IMR-90 (cell line): ENCODE data around the gene PDZRN3. TPM values are rescaled to one million over a fixed set of nuclear protein-coding genes. Genes with fewer than 3 reads are reported as not detected.

Experiments used
- ATAC-seq: fragments of 200-7000 bp; cut with Tn5 transposase; 2 replicates; pipeline ENCODE4 v1.9.1; 2020; ENCODE audit warnings: low read depth, mild to moderate bottlenecking, moderate library complexity
- BruUV-seq: library from RNA; stranded (reverse); fragments of 400-500 nt; replicated peaks from 2 replicates; lab custom pipeline; 2021; lab: Mats Ljungman, UMichigan
- CTCF ChIA-PET: fragments of 300-600 bp; formaldehyde crosslinking; extraction: SDS; loops from one replicate; lab custom pipeline; 2021; ENCODE audit warnings: antibody characterized with exemption; lab: Yijun Ruan, JAX
- POLR2A ChIA-PET: fragments of 300-600 bp; sonication (Branson Sonifier 250); formaldehyde crosslinking; loops from one replicate; lab custom pipeline; 2022; ENCODE audit warnings: antibody characterized with exemption; ENCODE audit not compliant: unreplicated experiment; lab: Charles Lee
- DNase-seq: peaks from one replicate; pipeline ENCODE4 v3.0.0; 2013
- H2AFZ ChIP-seq: replicated peaks from 2 replicates; pipeline ENCODE3; 2013; ENCODE audit warnings: low read length, mild to moderate bottlenecking; ENCODE audit not compliant: poor library complexity
- H2AK5ac ChIP-seq: 2 replicates; pipeline ENCODE4 v1.6.1; 2013; ENCODE audit warnings: low read depth, low read length, inconsistent platforms
- H2AK9ac ChIP-seq: replicated peaks from 2 replicates; pipeline ENCODE3; 2013; ENCODE audit warnings: mild to moderate bottlenecking, low read depth, low read length, moderate library complexity; ENCODE audit not compliant: poor library complexity
- H2BK120ac ChIP-seq: 2 replicates; pipeline ENCODE4 v1.6.1; 2013; ENCODE audit warnings: low read depth, low read length, inconsistent platforms
- H2BK15ac ChIP-seq: 3 replicates; pipeline ENCODE4 v1.6.1; 2013; ENCODE audit warnings: low read depth, low read length, inconsistent platforms
- H2BK20ac ChIP-seq: 2 replicates; pipeline ENCODE4 v1.6.1; 2013; ENCODE audit warnings: low read depth, mild to moderate bottlenecking, inconsistent platforms, low read length, moderate library complexity
- H2BK5ac ChIP-seq: 2 replicates; pipeline ENCODE4 v1.6.1; 2013; ENCODE audit warnings: mild to moderate bottlenecking, low read depth, low read length, inconsistent platforms; ENCODE audit not compliant: poor library complexity, severe bottlenecking
- H3K14ac ChIP-seq: replicated peaks from 2 replicates; pipeline ENCODE4 v1.6.1; 2013; ENCODE audit warnings: low read depth, low read length, inconsistent platforms
- H3K18ac ChIP-seq: 2 replicates; pipeline ENCODE4 v1.6.1; 2013; ENCODE audit warnings: low read depth, low read length, control low read depth
- H3K23ac ChIP-seq: 2 replicates; pipeline ENCODE4 v1.6.1; 2013; ENCODE audit warnings: low read depth, low read length, inconsistent platforms
- H3K27ac ChIP-seq: 2 replicates; pipeline ENCODE4 v1.5.1; 2013; ENCODE audit warnings: mild to moderate bottlenecking, control low read depth, low read length; ENCODE audit not compliant: insufficient read depth
- H3K27me3 ChIP-seq: 2 replicates; pipeline ENCODE4 v1.6.1; 2013; ENCODE audit warnings: low read length; ENCODE audit not compliant: control insufficient read depth, insufficient read depth
- H3K36me3 ChIP-seq: 2 replicates; pipeline ENCODE4 v1.6.1; 2013; ENCODE audit warnings: low read length, mixed read lengths; ENCODE audit not compliant: control insufficient read depth, insufficient read depth
- H3K4ac ChIP-seq: 2 replicates; pipeline ENCODE4 v1.6.1; 2013; ENCODE audit warnings: low read depth, low read length, inconsistent platforms
- H3K4me1 ChIP-seq: 2 replicates; pipeline ENCODE4 v1.6.1; 2013; ENCODE audit warnings: low read length, mixed read lengths; ENCODE audit not compliant: control insufficient read depth, insufficient read depth
- H3K4me2 ChIP-seq: 2 replicates; pipeline ENCODE4 v1.6.1; 2013; ENCODE audit warnings: low read depth, mild to moderate bottlenecking, control low read depth, low read length, moderate library complexity
- H3K4me3 ChIP-seq: 2 replicates; pipeline ENCODE4 v1.5.1; 2013; ENCODE audit warnings: low read depth, mild to moderate bottlenecking, control low read depth, low read length, moderate library complexity; ENCODE audit not compliant: insufficient read depth
- H3K56ac ChIP-seq: 2 replicates; pipeline ENCODE4 v1.6.1; 2013; ENCODE audit warnings: low read length, inconsistent platforms; ENCODE audit not compliant: insufficient read depth; ENCODE audit errors: extremely low read depth
- H3K79me1 ChIP-seq, 2 experiments: 2 replicates each; pipeline ENCODE4 v1.6.1; 2013; ENCODE audit warnings: low read length in 2 of 2, inconsistent platforms in 1 of 2, low read depth in 1 of 2
- H3K9ac ChIP-seq: 2 replicates; pipeline ENCODE4 v1.6.1; 2013; ENCODE audit warnings: low read depth, low read length, control low read depth
- H3K9me1 ChIP-seq: 2 replicates; pipeline ENCODE4 v1.6.1; 2013; ENCODE audit warnings: low read length, inconsistent platforms; ENCODE audit not compliant: insufficient read depth
- H3K9me3 ChIP-seq: 2 replicates; pipeline ENCODE4 v1.6.1; 2013; ENCODE audit warnings: low read length; ENCODE audit not compliant: control insufficient read depth, insufficient read depth
- H4K20me1 ChIP-seq: 2 replicates; pipeline ENCODE4 v1.6.1; 2013; ENCODE audit warnings: low read length, inconsistent platforms; ENCODE audit not compliant: insufficient read depth
- H4K5ac ChIP-seq: 2 replicates; pipeline ENCODE4 v1.6.1; 2013; ENCODE audit warnings: mild to moderate bottlenecking, low read depth, low read length, control low read depth
- H4K8ac ChIP-seq, 2 experiments: 2 replicates each; pipeline ENCODE4 v1.6.1; 2013; ENCODE audit warnings: low read depth in 2 of 2, low read length in 2 of 2, control low read depth in 1 of 2, inconsistent platforms in 1 of 2
- H4K91ac ChIP-seq: 2 replicates; pipeline ENCODE4 v1.6.1; 2013; ENCODE audit warnings: low read depth, low read length, inconsistent platforms; ENCODE audit not compliant: insufficient read depth
- BHLHE40 ChIP-seq: fragments of 150-350 bp; IDR thresholded peaks from 2 replicates; pipeline ENCODE4 v1.6.1; 2016; ENCODE audit warnings: mild to moderate bottlenecking, low read depth, low read length
- CEBPB ChIP-seq: IDR thresholded peaks from 2 replicates; pipeline ENCODE4 v1.6.1; 2012; ENCODE audit warnings: low read depth, low read length, improper control_type of control experiment
- CHD1 ChIP-seq: IDR thresholded peaks from 2 replicates; pipeline ENCODE4 v1.6.1; 2012; ENCODE audit warnings: low read depth, low read length, improper control_type of control experiment
- ELK1 ChIP-seq: fragments of 150-350 bp; IDR thresholded peaks from 2 replicates; pipeline ENCODE4 v1.6.1; 2016; ENCODE audit warnings: low read depth, mild to moderate bottlenecking, low read length, moderate library complexity, borderline replicate concordance
- FOS ChIP-seq: fragments of 150-350 bp; IDR thresholded peaks from 2 replicates; pipeline ENCODE4 v1.6.1; 2016; ENCODE audit warnings: low read depth, low read length
- MAFK ChIP-seq: IDR thresholded peaks from 2 replicates; pipeline ENCODE4 v1.6.1; 2012; ENCODE audit warnings: low read depth, low read length, improper control_type of control experiment
- MAZ ChIP-seq: IDR thresholded peaks from 2 replicates; pipeline ENCODE4 v1.6.1; 2012; ENCODE audit warnings: low read depth, mild to moderate bottlenecking, low read length, improper control_type of control experiment, moderate library complexity, borderline replicate concordance
- MXI1 ChIP-seq: IDR thresholded peaks from 2 replicates; pipeline ENCODE4 v1.6.1; 2012; ENCODE audit warnings: low read depth, mild to moderate bottlenecking, low read length, moderate library complexity, borderline replicate concordance
- NFE2L2 ChIP-seq: fragments of 150-350 bp; IDR thresholded peaks from 2 replicates; pipeline ENCODE4 v1.6.1; 2016; ENCODE audit warnings: low read depth, mild to moderate bottlenecking, low read length
- POLR2A ChIP-seq: IDR thresholded peaks from 2 replicates; pipeline ENCODE4 v1.6.1; 2012; ENCODE audit warnings: mild to moderate bottlenecking, low read depth, low read length
- RAD21 ChIP-seq: IDR thresholded peaks from 2 replicates; pipeline ENCODE4 v1.6.1; 2012; ENCODE audit warnings: low read length, improper control_type of control experiment
- RCOR1 ChIP-seq: IDR thresholded peaks from 2 replicates; pipeline ENCODE4 v1.6.1; 2012; ENCODE audit warnings: mild to moderate bottlenecking, low read length, improper control_type of control experiment; ENCODE audit not compliant: insufficient replicate concordance
- RFX5 ChIP-seq: IDR thresholded peaks from 2 replicates; pipeline ENCODE4 v1.8.0; 2012; ENCODE audit warnings: low read depth, mild to moderate bottlenecking, low read length, moderate library complexity
- SMC3 ChIP-seq: fragments of 150-350 bp; IDR thresholded peaks from 2 replicates; pipeline ENCODE4 v1.6.1; 2016; ENCODE audit warnings: low read depth, mild to moderate bottlenecking, antibody characterized with exemption, low read length, moderate library complexity
- USF2 ChIP-seq: fragments of 150-350 bp; IDR thresholded peaks from 2 replicates; pipeline ENCODE4 v1.6.1; 2017; ENCODE audit warnings: mild to moderate bottlenecking, antibody characterized with exemption, low read length, low read depth
- WGBS, 2 experiments: methylation state at CpG; one replicate each; pipeline versions ENCODE4 v1.1.5 to v1.1.7; 2013; ENCODE audit warnings: missing lambda C conversion rate in 2 of 2; ENCODE audit not compliant: insufficient read length in 1 of 2; ENCODE audit errors: extremely low coverage in 2 of 2; 5-methylcytosine and 5-hydroxymethylcytosine counted together
- dilution Hi-C: fragments of 300-500 bp; cut with HindIII; formaldehyde crosslinking; loops from one replicate; pipeline ENCODE4 v1.14.3; 2018; ENCODE audit warnings: low sequenced_read_pairs; ENCODE audit not compliant: unreplicated experiment
- in situ Hi-C: fragments of 300-500 bp; cut with MboI; formaldehyde crosslinking; loops from 3 replicates; pipeline ENCODE4 v1.14.3; 2019; ENCODE audit warnings: low sequenced_read_pairs, inconsistent platforms, mixed read lengths
- intact Hi-C: fragments of 100-400 bp; cut with micrococcal nuclease; formaldehyde crosslinking; loops from 2 replicates; pipeline ENCODE4 v1.10.0; 2022
- polyA plus RNA-seq, 3 experiments: library from polyadenylated mRNA; depleted of rRNA; stranded (reverse); fragments of >200 nt; gene quantifications; 2 replicates each; pipeline ENCODE4 v1.2.3, GENCODE V29; 2012; ENCODE audit warnings: low replicate concordance in 1 of 3
- total RNA-seq: library from RNA; depleted of rRNA; stranded (reverse); fragments of >200 nt; gene quantifications from 2 replicates; pipeline ENCODE4 v1.2.3, GENCODE V29; 2012

PDZRN3 gene
- total and polyA plus RNA-seq, 2 of the 4 experiments (the other 2 are of a cell fraction): 9.4 to 17.0 TPM

DNA sequence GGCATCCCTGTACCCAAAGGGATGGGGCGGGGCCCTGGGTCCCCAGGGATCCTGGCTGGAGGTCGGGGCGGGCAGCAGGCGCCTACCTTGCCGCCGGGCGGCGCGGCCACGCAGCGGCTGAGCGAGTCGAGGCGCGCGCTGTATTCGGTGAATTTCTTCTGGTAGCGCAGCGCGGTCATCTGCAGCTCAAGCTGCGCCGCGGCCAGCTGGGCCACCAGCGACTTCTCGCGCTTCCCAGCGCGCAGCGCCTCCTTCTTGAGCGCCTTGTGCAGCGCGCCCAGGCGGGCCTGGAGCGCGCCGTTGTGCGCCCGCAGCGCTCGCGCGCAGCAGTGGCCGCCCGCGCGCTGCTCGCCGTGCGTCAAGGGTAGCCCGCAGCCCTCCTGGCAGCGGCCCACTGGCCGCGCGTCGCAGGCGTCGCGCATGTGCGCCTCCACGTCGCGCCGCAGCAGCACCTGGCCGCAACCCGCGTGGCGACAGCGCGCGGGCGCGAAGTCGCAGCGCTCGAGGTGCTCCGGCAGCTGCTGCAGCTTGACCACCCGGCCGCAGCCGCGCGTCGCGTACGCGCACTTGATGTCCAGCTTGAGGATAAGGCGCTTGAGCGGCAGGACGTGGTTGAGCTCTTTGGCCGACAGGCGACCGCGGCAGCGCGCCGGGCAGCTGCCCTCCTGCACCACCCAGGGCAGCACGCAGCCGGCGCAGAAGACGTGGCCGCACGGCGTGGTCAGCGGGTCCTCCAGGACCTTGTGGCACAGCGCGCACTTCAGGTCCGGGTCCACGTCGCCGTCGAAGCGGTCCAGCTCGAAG, 522 bp downstream of the PDZRN3 start:
- peak overlapping the region; percentile 70 for H3K23ac ChIP-seq
- H4K20me1 ChIP-seq: peaks cover 28% of the 10 kb centered on the region; the same call in 1 of the 2 replicates
- peaks cover 8% of the 10 kb centered on the region for H3K4me1 ChIP-seq
- H3K9me1 ChIP-seq: no peaks in the 10 kb centered on the region; the same call in none of the 2 replicates
- H3K56ac ChIP-seq: peak overlapping the region; percentile 53; the same call in 1 of the 2 replicates
- peak overlapping the region; percentile 32 for H2BK5ac ChIP-seq
- H3K9me3 ChIP-seq: no peaks in the 10 kb centered on the region
- DNase-seq: peak; percentile 85
- peak overlapping the region; percentile 89 for H3K14ac ChIP-seq
- peak overlapping the region; percentile 14; the same call in 1 of the 2 replicates for H4K91ac ChIP-seq
- no peak overlapping the region for H2BK20ac ChIP-seq
- peak overlapping the region; percentile 65 for H3K18ac ChIP-seq
- no peaks in the 10 kb centered on the region for H3K27me3 ChIP-seq
- no TSS peak for BruUV-seq
- H2AK9ac ChIP-seq: peak overlapping the region; percentile 59
- ATAC-seq: peak; percentile 64
- peak overlapping the region; percentile 81 for H3K4me2 ChIP-seq
- intact Hi-C loops (loop anchor here (5.0 kb wide), 3 partner anchors 163 to 522 kb away; no protein-coding TSS in a partner anchor), dilution Hi-C loops (loop anchor here (25.0 kb wide), 1 partner anchor 112 kb away; no protein-coding TSS in a partner anchor), in situ Hi-C loops (loop anchor here (25.0 kb wide), 1 partner anchor 112 kb away; no protein-coding TSS in a partner anchor)
- CTCF ChIA-PET: interaction anchor here (0.8 to 2.0 kb wide), 11 partner anchors 9 to 227 kb away, joined by 3 to 8 read pairs (median 4); no protein-coding TSS in a partner anchor
- H3K4ac ChIP-seq: peak overlapping the region; percentile 86
- no peak overlapping the region for H4K5ac ChIP-seq
- peak overlapping the region; percentile 24 for H2BK120ac ChIP-seq
- POLR2A ChIA-PET: interaction anchor here (0.9 kb wide), 1 partner anchor 9 kb away, joined by 3 read pairs; no protein-coding TSS in a partner anchor
- H3K79me1 ChIP-seq: peaks cover 9 to 40% of the 10 kb centered on the region in 2 experiments; a peak in 3 of 4 replicates
- H3K27ac ChIP-seq: peak overlapping the region; percentile 56
- peak overlapping the region; percentile 71 for H3K4me3 ChIP-seq
- peaks cover 2% of the 10 kb centered on the region; the same call in 1 of the 2 replicates for H3K36me3 ChIP-seq
- H2AFZ ChIP-seq: peak overlapping the region; percentile 97
- peak overlapping the region; percentile 77 for H3K9ac ChIP-seq
- H2BK15ac ChIP-seq: no peak overlapping the region
- peak overlapping the region in 1 of 2 experiments; percentile 49; a peak in 2 of 4 replicates for H4K8ac ChIP-seq
- 0% methylated on average over 84 of the region's 112 CpGs; no CpG with 5 or more reads in 1 of the 2 experiments for WGBS, 2 experiments
- peak overlapping the region; percentile 69; the same call in 1 of the 2 replicates for H2AK5ac ChIP-seq
- TF ChIP-seq CHD1: no peak
- TF ChIP-seq RFX5: no peak
- TF ChIP-seq ELK1: no peak
- peak; percentile 13; the same call in 1 of the 2 replicates for TF ChIP-seq SMC3
- peak; percentile 46 for TF ChIP-seq RAD21
- 0 out of 2 replicates have a peak, but pooled peaks have one; percentile 21 for TF ChIP-seq MXI1
- TF ChIP-seq USF2: no peak
- no peak for TF ChIP-seq CEBPB
- TF ChIP-seq POLR2A: no peak
- TF ChIP-seq FOS: no peak
- no peak for TF ChIP-seq BHLHE40
- no peak for TF ChIP-seq MAZ
- no peak for TF ChIP-seq RCOR1
- TF ChIP-seq NFE2L2: no peak
- TF ChIP-seq MAFK: no peak
